Thoracic aorta (tissue), 2 donors: ENCODE data around the gene TIMM50. TPM values are rescaled to one million over a fixed set of nuclear protein-coding genes. Genes with fewer than 3 reads are reported as not detected.

Experiments
- ATAC-seq: fragments of 150-250 bp; one replicate; pipeline ENCODE4 v1.8.0; 2017; ENCODE audit warnings: low read depth; ENCODE audit not compliant: insufficient number of reproducible peaks, low FRiP score
- DNase-seq: peaks from one replicate; pipeline ENCODE4 v3.0.0-alpha.2; 2020; ENCODE audit warnings: low spot score
- H3K27ac ChIP-seq, 2 donors: fragments of 200-600 bp; sonication (generic); 1 replicate in 1 of 2; 2 replicates in 1 of 2; pipeline ENCODE4 v1.5.1; 2016; ENCODE audit warnings: mild to moderate bottlenecking in 2 of 2, moderate library complexity in 2 of 2
- H3K27me3 ChIP-seq: fragments of 200-600 bp; sonication (generic); replicated peaks from 2 replicates; pipeline ENCODE4 v1.6.0; 2016; ENCODE audit warnings: mild to moderate bottlenecking; ENCODE audit not compliant: insufficient read depth
- H3K36me3 ChIP-seq: fragments of 200-600 bp; sonication (generic); one replicate; pipeline ENCODE4 v1.5.1; 2016
- H3K4me1 ChIP-seq, 2 donors: fragments of 200-600 bp; sonication (generic); 1 replicate in 1 of 2; 2 replicates in 1 of 2; pipeline versions ENCODE4 v1.5.1 to v1.6.0; 2016; ENCODE audit warnings: low read depth in 2 of 2, mild to moderate bottlenecking in 1 of 2; ENCODE audit not compliant: control insufficient read depth in 1 of 2
- H3K4me3 ChIP-seq: fragments of 200-600 bp; sonication (generic); 2 replicates; pipeline ENCODE4 v1.5.1; 2016; ENCODE audit warnings: mild to moderate bottlenecking
- H3K9me3 ChIP-seq: fragments of 200-600 bp; sonication (generic); 2 replicates; pipeline ENCODE4 v1.5.1; 2016
- total RNA-seq, 2 donors: library from RNA; depleted of rRNA; stranded (reverse); fragments of >200 nt; gene quantifications; one replicate each; pipeline versions ENCODE4 v1.1.0 to v1.2.3, GENCODE V29; 2016
- TF ChIP-seq, protein P1 (sequence below): fragments of 200-600 bp; sonication (generic); IDR thresholded peaks from one replicate; pipeline ENCODE4 v1.5.1; 2019; ENCODE audit warnings: antibody characterized with exemption

TIMM50 gene
- total RNA-seq, 2 donors from 2014 or later: 25.7 to 51.4 TPM

DNA sequence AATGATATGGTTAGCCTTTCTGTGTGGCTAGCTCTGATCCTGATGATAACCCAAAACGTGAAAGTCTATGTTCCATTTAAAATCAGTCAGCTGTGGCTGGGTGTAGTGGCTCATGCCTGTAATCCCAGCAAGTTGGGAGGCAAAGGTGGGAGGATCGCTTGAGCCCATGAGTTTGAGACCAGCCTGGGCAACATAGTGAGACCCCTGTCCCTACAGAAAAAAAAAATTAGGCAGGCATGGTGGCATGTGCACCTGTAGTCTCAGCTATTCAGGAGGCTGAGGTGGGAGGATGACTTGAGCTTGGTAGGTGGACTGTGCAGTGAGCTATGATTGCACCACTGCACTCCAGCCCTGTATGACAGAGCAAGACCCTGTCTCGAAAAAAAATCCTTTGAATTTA lies 53.2 kb downstream of the TIMM50 start:
- H3K27me3 ChIP-seq: no peaks in the 10 kb centered on the region
- H3K4me1 ChIP-seq: peaks cover 17 to 34% of the 10 kb centered on the region in 2 donors
- H3K36me3 ChIP-seq: no peaks in the 10 kb centered on the region
- no peak overlapping the region for H3K4me3 ChIP-seq
- ATAC-seq: no peak
- H3K27ac ChIP-seq: no peak overlapping the region
- no peak for DNase-seq
- no peaks in the 10 kb centered on the region for H3K9me3 ChIP-seq
- TF ChIP-seq, protein P1, sequence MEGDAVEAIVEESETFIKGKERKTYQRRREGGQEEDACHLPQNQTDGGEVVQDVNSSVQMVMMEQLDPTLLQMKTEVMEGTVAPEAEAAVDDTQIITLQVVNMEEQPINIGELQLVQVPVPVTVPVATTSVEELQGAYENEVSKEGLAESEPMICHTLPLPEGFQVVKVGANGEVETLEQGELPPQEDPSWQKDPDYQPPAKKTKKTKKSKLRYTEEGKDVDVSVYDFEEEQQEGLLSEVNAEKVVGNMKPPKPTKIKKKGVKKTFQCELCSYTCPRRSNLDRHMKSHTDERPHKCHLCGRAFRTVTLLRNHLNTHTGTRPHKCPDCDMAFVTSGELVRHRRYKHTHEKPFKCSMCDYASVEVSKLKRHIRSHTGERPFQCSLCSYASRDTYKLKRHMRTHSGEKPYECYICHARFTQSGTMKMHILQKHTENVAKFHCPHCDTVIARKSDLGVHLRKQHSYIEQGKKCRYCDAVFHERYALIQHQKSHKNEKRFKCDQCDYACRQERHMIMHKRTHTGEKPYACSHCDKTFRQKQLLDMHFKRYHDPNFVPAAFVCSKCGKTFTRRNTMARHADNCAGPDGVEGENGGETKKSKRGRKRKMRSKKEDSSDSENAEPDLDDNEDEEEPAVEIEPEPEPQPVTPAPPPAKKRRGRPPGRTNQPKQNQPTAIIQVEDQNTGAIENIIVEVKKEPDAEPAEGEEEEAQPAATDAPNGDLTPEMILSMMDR: no peak

DNA sequence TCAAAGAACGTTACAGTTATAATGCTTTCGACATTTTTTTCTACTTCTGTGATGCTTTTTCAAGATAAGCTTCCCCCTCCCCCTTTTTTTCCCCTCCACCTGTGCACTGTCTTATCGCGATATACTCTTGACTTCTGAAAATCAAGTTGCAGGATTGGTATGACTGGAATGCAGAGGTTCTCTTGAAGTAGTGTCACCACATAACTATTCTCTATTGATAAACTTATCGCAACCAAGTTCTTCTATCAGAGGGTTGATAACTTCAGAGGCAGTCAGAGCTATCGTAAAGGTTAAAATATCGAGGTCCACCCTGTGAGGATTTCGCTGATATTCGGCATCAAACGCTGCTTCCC lies 58.5 kb downstream of the TIMM50 start:
- TF ChIP-seq, protein P1: no peak
- DNase-seq (no peak), ATAC-seq (peak; percentile 17)
- H3K4me3 ChIP-seq: peak overlapping the region; percentile 95
- H3K36me3 ChIP-seq: no peaks in the 10 kb centered on the region
- peak overlapping the region; percentile 89 to 92 for H3K27ac ChIP-seq
- peaks cover 13 to 22% of the 10 kb centered on the region in 2 donors for H3K4me1 ChIP-seq
- H3K27me3 ChIP-seq: no peaks in the 10 kb centered on the region
- H3K9me3 ChIP-seq: no peaks in the 10 kb centered on the region

- Histone ChIP-seq H3K27ac (peak within 1 kb of the TSS; percentile 89 to 92), H3K4me1 (peaks cover 13 to 22% of the 10 kb centered on the region in 2 donors), H3K27me3 (no peaks in the 10 kb centered on the region), H3K9me3 (no peaks in the 10 kb centered on the region), H3K4me3 (peak within 1 kb of the TSS; percentile 95), H3K36me3 (no peaks in the 10 kb centered on the region)
- ATAC-seq (peak; percentile 68), DNase-seq (peak; percentile 85)
- TF ChIP-seq, protein P1: peak; percentile 80
Observed at GRCh38 chr19:39539518-39540332, 59.1 kb downstream of the TIMM50 start, which contains the start of gene EID2. Gene EID2, minus strand, starts transcription at chr19:39540161. Its CDS starts 82 bp downstream, at chr19:39540079.

DNA sequence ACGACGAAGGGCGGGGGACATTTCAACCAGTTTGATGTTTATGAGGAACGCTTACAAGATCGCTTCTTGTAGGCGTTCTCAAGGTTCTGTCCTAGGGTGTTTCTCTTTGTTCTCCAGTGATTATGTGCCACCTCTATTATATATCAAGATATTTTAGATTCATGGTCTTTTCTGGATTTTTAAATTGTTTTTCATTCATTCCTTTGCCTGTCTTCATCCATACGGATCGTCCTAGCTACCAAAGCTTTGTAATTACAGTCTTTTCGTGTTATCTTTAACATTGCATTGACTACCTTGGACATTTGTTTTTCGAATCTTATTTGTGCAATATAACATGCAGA lies 59.7 kb downstream of the TIMM50 start:
- H3K9me3 ChIP-seq: no peaks in the 10 kb centered on the region
- ATAC-seq: no peak

More for the DNA sequence above, 59.7 kb downstream of the TIMM50 start:
- Histone ChIP-seq H3K4me1 (peaks cover 13 to 22% of the 10 kb centered on the region in 2 donors), H3K4me3 (peak overlapping the region; percentile 95), H3K27ac (peak overlapping the region in 1 of 2 donors; percentile 92), H3K27me3 (no peaks in the 10 kb centered on the region), H3K36me3 (no peaks in the 10 kb centered on the region)
- TF ChIP-seq, protein P1: no peak
- DNase-seq: no peak

Other genes starting within 250 kb of the TIMM50 start
- gene IFNL3, start 235.8 kb upstream of the TIMM50 start, total RNA-seq: not detected
- not detected for gene IFNL4, start 232.0 kb upstream of the TIMM50 start, total RNA-seq
- not detected for gene IFNL2, start 212.4 kb upstream of the TIMM50 start, total RNA-seq
- not detected for gene IFNL1, start 184.4 kb upstream of the TIMM50 start, total RNA-seq
- gene LRFN1, start 160.0 kb upstream of the TIMM50 start, total RNA-seq: under 1 TPM; 0.85 to 0.95 TPM
- gene GMFG, start 144.8 kb upstream of the TIMM50 start, total RNA-seq: 10 to 100 TPM; 15.9 to 16.0 TPM
- 100 to 1,000 TPM; 101 to 153 TPM for gene SAMD4B, start 138.4 kb upstream of the TIMM50 start, total RNA-seq
- 10 to 100 TPM; 25.7 to 34.5 TPM for gene PAF1, start 89.7 kb upstream of the TIMM50 start, total RNA-seq
- 10 to 100 TPM; 29.3 to 86.1 TPM for gene MED29, start 89.5 kb upstream of the TIMM50 start, total RNA-seq
- 100 to 1,000 TPM; 315 to 699 TPM for gene ZFP36, start 74.0 kb upstream of the TIMM50 start, total RNA-seq
- 100 to 1,000 TPM in 1 of 2 donors, 10 to 100 TPM in 1; 76.0 to 112 TPM for gene PLEKHG2, start 68.2 kb upstream of the TIMM50 start, total RNA-seq
- 100 to 1,000 TPM; 716 to 775 TPM for gene RPS16, start 44.9 kb upstream of the TIMM50 start, total RNA-seq
- gene SUPT5H, start 35.3 kb upstream of the TIMM50 start, total RNA-seq: 100 to 1,000 TPM in 1 of 2 donors, 10 to 100 TPM in 1; 94.4 to 157 TPM
- not detected for gene DLL3, start 18.1 kb downstream of the TIMM50 start, total RNA-seq
- not detected for gene SELENOV, start 34.3 kb downstream of the TIMM50 start, total RNA-seq
- 1 to 10 TPM; 5.6 to 6.2 TPM for gene EID2B, start 52.0 kb downstream of the TIMM50 start, total RNA-seq
- 10 to 100 TPM; 11.4 to 12.0 TPM for gene EID2, start 59.3 kb downstream of the TIMM50 start, total RNA-seq
- not detected for gene LGALS13, start 121.7 kb downstream of the TIMM50 start, total RNA-seq
- gene LGALS16, start 175.1 kb downstream of the TIMM50 start, total RNA-seq: not detected
- not detected for gene LGALS14, start 223.6 kb downstream of the TIMM50 start, total RNA-seq